B cell (primary cell): ENCODE results near the gene CHKB. TPM values are rescaled to one million over a fixed set of nuclear protein-coding genes. Genes with fewer than 3 reads are reported as not detected.

Experiments used
- ATAC-seq: fragments of 200-7000 bp; cut with Tn5 transposase; one replicate; pipeline ENCODE4 v1.10.0; 2021; ENCODE audit warnings: low read depth, mild to moderate bottlenecking, moderate number of reproducible peaks, moderate library complexity
- CTCF ChIA-PET: fragments of 350-600 bp; sonication (Branson Sonifier 250); formaldehyde crosslinking; loops from one replicate; lab custom pipeline; 2021; ENCODE audit warnings: antibody characterized with exemption, inconsistent platforms; lab: Charles Lee
- POLR2A ChIA-PET: fragments of 350-600 bp; sonication (Branson Sonifier 250); formaldehyde crosslinking; loops from one replicate; lab custom pipeline; 2021; ENCODE audit warnings: antibody characterized with exemption; lab: Charles Lee
- DNase-seq: peaks from one replicate; pipeline ENCODE4 v3.0.0; 2013
- H2AFZ ChIP-seq: 2 replicates; pipeline ENCODE4 v1.6.1; 2012; ENCODE audit warnings: mild to moderate bottlenecking, low read depth, low read length; ENCODE audit not compliant: insufficient read depth, poor library complexity, severe bottlenecking
- H3K27ac ChIP-seq, 2 donors: 1 replicate in 1 of 2; 2 replicates in 1 of 2; pipeline ENCODE4 v1.5.1; 2012 to 2013; ENCODE audit warnings: low read length in 2 of 2, mild to moderate bottlenecking in 2 of 2, moderate library complexity in 1 of 2
- H3K27me3 ChIP-seq, 4 experiments: fragments of 200-600 bp in 1 of 4; sonication (generic) in 1 of 4; replicated peaks in 1 of 4; 1 replicate in 2 of 4; 2 replicates in 2 of 4; pipeline versions ENCODE4 v1.6.1 to v1.7.0; 2013 to 2016; ENCODE audit warnings: low read length in 3 of 4, mild to moderate bottlenecking in 2 of 4, mixed read lengths in 1 of 4, moderate library complexity in 1 of 4; ENCODE audit not compliant: insufficient read depth in 4 of 4, control insufficient read depth in 3 of 4; ENCODE audit errors: control extremely low read depth in 1 of 4
- H3K36me3 ChIP-seq, 2 experiments: replicated peaks in 1 of 2; 1 replicate in 1 of 2; 2 replicates in 1 of 2; pipeline versions ENCODE4 v1.6.1 to v1.7.1; 2013; ENCODE audit warnings: low read length in 1 of 2; ENCODE audit not compliant: insufficient read depth in 2 of 2, control insufficient read depth in 1 of 2; ENCODE audit errors: control extremely low read depth in 1 of 2, extremely low read depth in 1 of 2
- H3K4me1 ChIP-seq, 2 donors: fragments of 200-600 bp in 1 of 2; sonication (generic) in 1 of 2; 1 replicate in 1 of 2; 2 replicates in 1 of 2; pipeline versions ENCODE4 v1.5.1 to v1.6.1; 2013 to 2017; ENCODE audit warnings: low read length in 2 of 2; ENCODE audit not compliant: control insufficient read depth in 2 of 2, insufficient read depth in 2 of 2
- H3K4me2 ChIP-seq: replicated peaks from 2 replicates; pipeline ENCODE3; 2012; ENCODE audit warnings: mild to moderate bottlenecking, low read depth, low read length; ENCODE audit not compliant: poor library complexity, severe bottlenecking
- H3K4me3 ChIP-seq, 5 experiments: fragments of 200-600 bp in 1 of 5; sonication (generic) in 1 of 5; 1 replicate in 3 of 5; 2 replicates in 2 of 5; pipeline versions ENCODE4 v1.5.1 to v1.7.0; 2011 to 2016; ENCODE audit warnings: low read length in 4 of 5, mild to moderate bottlenecking in 4 of 5, low read depth in 2 of 5, control low read depth in 1 of 5, moderate library complexity in 1 of 5; ENCODE audit not compliant: insufficient read depth in 1 of 5; ENCODE audit errors: control extremely low read depth in 1 of 5, extremely low read depth in 1 of 5
- H3K79me2 ChIP-seq: fragments of 200-600 bp; sonication (generic); one replicate; pipeline ENCODE4 v1.6.0; 2016; ENCODE audit warnings: low read length; ENCODE audit not compliant: control insufficient read depth, insufficient read depth
- H3K9ac ChIP-seq: fragments of 200-600 bp; sonication (generic); 2 replicates; pipeline ENCODE4 v1.6.1; 2017; ENCODE audit warnings: mild to moderate bottlenecking, low read length, moderate library complexity
- H3K9me3 ChIP-seq, 3 donors: one replicate each; pipeline versions ENCODE4 v1.6.1 to v1.7.1; 2013; ENCODE audit warnings: low read length in 2 of 3; ENCODE audit not compliant: control insufficient read depth in 2 of 3, insufficient read depth in 1 of 3; ENCODE audit errors: control extremely low read depth in 1 of 3
- H4K20me1 ChIP-seq: 2 replicates; pipeline ENCODE4 v1.6.0; 2012; ENCODE audit warnings: mild to moderate bottlenecking, low read length; ENCODE audit not compliant: insufficient read depth, control insufficient read depth, poor library complexity, severe bottlenecking
- H3K27ac Mint-ChIP-seq: one replicate; pipeline ENCODE4 v1.8.0; 2021; ENCODE audit warnings: mixed read lengths
- H3K27me3 Mint-ChIP-seq: one replicate; pipeline ENCODE4 v1.8.0; 2021; ENCODE audit warnings: mixed read lengths
- H3K4me1 Mint-ChIP-seq: one replicate; pipeline ENCODE4 v1.8.0; 2021; ENCODE audit warnings: mixed read lengths
- H3K4me3 Mint-ChIP-seq: one replicate; pipeline ENCODE4 v1.8.0; 2021; ENCODE audit warnings: mixed read lengths
- H3K9me3 Mint-ChIP-seq: one replicate; pipeline ENCODE4 v1.8.0; 2022; ENCODE audit warnings: mixed read lengths; ENCODE audit not compliant: insufficient read depth
- EZH2 ChIP-seq: IDR thresholded peaks from 2 replicates; pipeline ENCODE4 v1.6.1; 2012; ENCODE audit warnings: borderline replicate concordance, low read depth, mild to moderate bottlenecking, moderate library complexity, low read length; ENCODE audit not compliant: insufficient read depth, poor library complexity, severe bottlenecking
- WGBS: methylation state at CpG from one replicate; pipeline ENCODE4 v1.1.5; 2013; ENCODE audit warnings: missing lambda C conversion rate; ENCODE audit not compliant: insufficient coverage; 5-methylcytosine and 5-hydroxymethylcytosine counted together
- intact Hi-C: fragments of 100-400 bp; cut with micrococcal nuclease; formaldehyde crosslinking; loops from one replicate; pipeline ENCODE4 v1.10.0; 2022
- polyA plus RNA-seq: library from polyadenylated mRNA; depleted of rRNA; stranded (reverse); fragments of >200 nt; gene quantifications from 2 replicates; pipeline ENCODE4 v1.2.3, GENCODE V29; 2012
- total RNA-seq, 2 donors: library from RNA; stranded (reverse); fragments of 120-200 nt in 1 of 2; gene quantifications; 1 replicate in 1 of 2; 2 replicates in 1 of 2; pipeline versions ENCODE4 v1.2.3 to v1.2.4, GENCODE V29; 2013 to 2022
- TF ChIP-seq, protein P1 (sequence below): fragments of 200-600 bp; IDR thresholded peaks from one replicate; pipeline ENCODE4 v1.8.0; 2022; ENCODE audit warnings: antibody characterized with exemption, mild to moderate bottlenecking

The CHKB gene
- total and polyA plus RNA-seq, 2 donors (not counting 1 experiment from before 2014, with no cell fraction given) = 238 to 309 TPM

- Histone ChIP-seq H3K4me1 (peaks cover 18 to 23% of the 10 kb centered on the region in 2 donors), H3K9ac (no peak overlapping the region), H3K4me3 (no peak overlapping the region), H2AFZ (no peak overlapping the region), H3K79me2 (peaks cover 23% of the 10 kb centered on the region), H3K27ac (no peak overlapping the region), H3K36me3 (no peaks in the 10 kb centered on the region), H3K4me2 (no peak overlapping the region), H3K9me3 (no peaks in the 10 kb centered on the region), H4K20me1 (no peaks in the 10 kb centered on the region), H3K27me3 (no peaks in the 10 kb centered on the region)
- H3K4me3 Mint-ChIP-seq = peak overlapping the region; percentile 69
- no peaks in the 10 kb centered on the region for H3K9me3 Mint-ChIP-seq
- WGBS = 97% methylated on average over 8 of the region's 8 CpGs
- TF ChIP-seq, protein P1, sequence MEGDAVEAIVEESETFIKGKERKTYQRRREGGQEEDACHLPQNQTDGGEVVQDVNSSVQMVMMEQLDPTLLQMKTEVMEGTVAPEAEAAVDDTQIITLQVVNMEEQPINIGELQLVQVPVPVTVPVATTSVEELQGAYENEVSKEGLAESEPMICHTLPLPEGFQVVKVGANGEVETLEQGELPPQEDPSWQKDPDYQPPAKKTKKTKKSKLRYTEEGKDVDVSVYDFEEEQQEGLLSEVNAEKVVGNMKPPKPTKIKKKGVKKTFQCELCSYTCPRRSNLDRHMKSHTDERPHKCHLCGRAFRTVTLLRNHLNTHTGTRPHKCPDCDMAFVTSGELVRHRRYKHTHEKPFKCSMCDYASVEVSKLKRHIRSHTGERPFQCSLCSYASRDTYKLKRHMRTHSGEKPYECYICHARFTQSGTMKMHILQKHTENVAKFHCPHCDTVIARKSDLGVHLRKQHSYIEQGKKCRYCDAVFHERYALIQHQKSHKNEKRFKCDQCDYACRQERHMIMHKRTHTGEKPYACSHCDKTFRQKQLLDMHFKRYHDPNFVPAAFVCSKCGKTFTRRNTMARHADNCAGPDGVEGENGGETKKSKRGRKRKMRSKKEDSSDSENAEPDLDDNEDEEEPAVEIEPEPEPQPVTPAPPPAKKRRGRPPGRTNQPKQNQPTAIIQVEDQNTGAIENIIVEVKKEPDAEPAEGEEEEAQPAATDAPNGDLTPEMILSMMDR = no peak
- no peak for TF ChIP-seq EZH2
- POLR2A ChIA-PET = interaction anchor here (0.8 to 1.0 kb wide), 2 partner anchors 10 to 11 kb away, joined by 3 to 4 read pairs; no protein-coding TSS in a partner anchor
- intact Hi-C loops = no loop called here
- H3K4me1 Mint-ChIP-seq = peaks cover 20% of the 10 kb centered on the region
- no peaks in the 10 kb centered on the region for H3K27me3 Mint-ChIP-seq
- H3K27ac Mint-ChIP-seq = peak overlapping the region; percentile 46
- ATAC-seq (no peak), DNase-seq (no peak)
- CTCF ChIA-PET = interaction anchor here (1.0 to 3.9 kb wide), 4 partner anchors 10 to 25 kb away, joined by 3 to 19 read pairs (median 11); partner anchors contain the start of genes SCO2 and SYCE3
Observed at GRCh38 chr22:50550395-50550794, 32.3 kb downstream of the CHKB start.
